CD4-positive, alpha-beta T cell (primary cell): ENCODE measurements around the gene OVOL3. TPM values are rescaled to one million over a fixed set of nuclear protein-coding genes. Genes with fewer than 3 reads are reported as not detected.

Experiments
- ATAC-seq: fragments of 200-7000 bp; cut with Tn5 transposase; one replicate; pipeline ENCODE4 v1.10.0; 2022; ENCODE audit warnings: mild to moderate bottlenecking; ENCODE audit not compliant: poor library complexity
- CTCF ChIA-PET: fragments of 350-600 bp; sonication (Branson Sonifier 250); formaldehyde crosslinking; loops from one replicate; lab custom pipeline; 2021; ENCODE audit warnings: antibody characterized with exemption, inconsistent platforms; lab: Charles Lee
- POLR2A ChIA-PET: fragments of 350-600 bp; sonication (Branson Sonifier 250); formaldehyde crosslinking; loops from one replicate; lab custom pipeline; 2021; ENCODE audit warnings: antibody characterized with exemption, inconsistent platforms; lab: Charles Lee
- DNase-seq, 14 experiments: peaks; one replicate each; pipeline ENCODE4 v3.0.0-alpha.2; 2013 to 2020; ENCODE audit warnings: mixed read lengths in 2 of 14
- H3K27ac ChIP-seq, 2 donors: one replicate each; pipeline versions ENCODE4 v1.5.1 to v1.7.0; 2013; ENCODE audit warnings: low read length in 2 of 2, low read depth in 1 of 2, mild to moderate bottlenecking in 1 of 2
- H3K27me3 ChIP-seq, 2 experiments: 1 replicate in 1 of 2; 2 replicates in 1 of 2; pipeline versions ENCODE4 v1.6.1 to v1.7.0; 2013; ENCODE audit warnings: low read length in 2 of 2, control low read depth in 1 of 2, mild to moderate bottlenecking in 1 of 2, moderate library complexity in 1 of 2; ENCODE audit not compliant: insufficient read depth in 2 of 2, control insufficient read depth in 1 of 2
- H3K36me3 ChIP-seq: one replicate; pipeline ENCODE4 v1.6.1; 2013; ENCODE audit warnings: low read length, control low read depth; ENCODE audit not compliant: insufficient read depth
- H3K4me1 ChIP-seq: one replicate; pipeline ENCODE4 v1.6.1; 2013; ENCODE audit warnings: low read length, control low read depth; ENCODE audit not compliant: insufficient read depth
- H3K4me3 ChIP-seq: one replicate; pipeline ENCODE4 v1.5.1; 2013; ENCODE audit warnings: mild to moderate bottlenecking, low read length, moderate library complexity
- H3K9me3 ChIP-seq, 2 experiments: 1 replicate in 1 of 2; 2 replicates in 1 of 2; pipeline versions ENCODE4 v1.6.1 to v1.7.0; 2013; ENCODE audit warnings: low read length in 2 of 2, mild to moderate bottlenecking in 2 of 2, control low read depth in 1 of 2, moderate library complexity in 1 of 2; ENCODE audit not compliant: control insufficient read depth in 1 of 2, insufficient read depth in 1 of 2
- H3K27ac Mint-ChIP-seq: one replicate; pipeline ENCODE4 v1.8.0; 2020; ENCODE audit warnings: mixed read lengths
- H3K27me3 Mint-ChIP-seq: one replicate; pipeline ENCODE4 v1.8.0; 2021; ENCODE audit warnings: mixed read lengths
- H3K36me3 Mint-ChIP-seq: one replicate; pipeline ENCODE4 v1.8.0; 2021; ENCODE audit warnings: low read depth, mixed read lengths
- H3K4me1 Mint-ChIP-seq: one replicate; pipeline ENCODE4 v1.8.0; 2021; ENCODE audit warnings: low read depth, mixed read lengths
- H3K4me3 Mint-ChIP-seq: one replicate; pipeline ENCODE4 v1.8.0; 2020; ENCODE audit warnings: mild to moderate bottlenecking, mixed read lengths
- H3K9me3 Mint-ChIP-seq: one replicate; pipeline ENCODE4 v1.8.0; 2020; ENCODE audit warnings: mixed read lengths
- intact Hi-C, 2 experiments: fragments of 100-400 bp; cut with DNase I in 1 of 2; cut with micrococcal nuclease in 1 of 2; formaldehyde crosslinking; loops; one replicate each; pipeline versions ENCODE4 v1.15.1 to v1.9.0; 2023 to 2025; cut with DNase I, micrococcal nuclease
- total RNA-seq, 174 experiments: library from RNA in 2 of 174; stranded (reverse) in 2 of 174; gene quantifications; one replicate each; pipeline ENCODE4 v1.2.3 and lab custom pipeline; 2021 to 2026
- TF ChIP-seq, protein P1 (sequence below): fragments of 200-600 bp; IDR thresholded peaks from one replicate; pipeline ENCODE4 v1.8.0; 2022; ENCODE audit warnings: antibody characterized with exemption, mild to moderate bottlenecking

Gene OVOL3
- total RNA-seq, 2 experiments from 2014 or later = not detected

DNA sequence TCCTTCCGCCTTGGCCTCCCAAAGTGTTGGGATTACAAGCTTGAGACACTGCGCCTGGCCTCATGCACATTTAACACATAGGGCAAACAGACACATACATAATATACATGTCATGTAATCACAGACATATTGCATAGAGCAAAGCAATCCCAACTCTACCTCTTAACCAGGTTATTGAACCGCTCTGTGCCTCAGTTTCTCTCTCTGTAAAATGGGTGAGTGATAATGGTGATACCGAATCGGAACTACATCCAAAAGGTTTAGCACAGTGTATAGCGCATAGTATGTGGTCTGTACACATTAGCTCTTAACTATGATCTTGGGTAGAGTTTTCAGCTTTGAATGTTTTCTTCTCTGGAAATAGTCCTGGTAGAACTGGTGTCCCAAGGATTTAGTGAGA is 33.7 kb downstream of the OVOL3 start:
- no peak for ATAC-seq
- POLR2A ChIA-PET = no interaction called here
- Mint-ChIP-seq H3K27me3 (no peaks in the 10 kb centered on the region), H3K4me3 (no peak overlapping the region), H3K4me1 (peaks cover 14% of the 10 kb centered on the region), H3K27ac (no peak overlapping the region), H3K9me3 (no peaks in the 10 kb centered on the region), H3K36me3 (peaks cover 84% of the 10 kb centered on the region)
- Histone ChIP-seq H3K27me3 (no peaks in the 10 kb centered on the region), H3K4me1 (peaks cover 13% of the 10 kb centered on the region), H3K36me3 (peaks cover 59% of the 10 kb centered on the region), H3K9me3 (no peaks in the 10 kb centered on the region), H3K4me3 (no peak overlapping the region), H3K27ac (no peak overlapping the region)
- no peak for DNase-seq
- TF ChIP-seq, protein P1, sequence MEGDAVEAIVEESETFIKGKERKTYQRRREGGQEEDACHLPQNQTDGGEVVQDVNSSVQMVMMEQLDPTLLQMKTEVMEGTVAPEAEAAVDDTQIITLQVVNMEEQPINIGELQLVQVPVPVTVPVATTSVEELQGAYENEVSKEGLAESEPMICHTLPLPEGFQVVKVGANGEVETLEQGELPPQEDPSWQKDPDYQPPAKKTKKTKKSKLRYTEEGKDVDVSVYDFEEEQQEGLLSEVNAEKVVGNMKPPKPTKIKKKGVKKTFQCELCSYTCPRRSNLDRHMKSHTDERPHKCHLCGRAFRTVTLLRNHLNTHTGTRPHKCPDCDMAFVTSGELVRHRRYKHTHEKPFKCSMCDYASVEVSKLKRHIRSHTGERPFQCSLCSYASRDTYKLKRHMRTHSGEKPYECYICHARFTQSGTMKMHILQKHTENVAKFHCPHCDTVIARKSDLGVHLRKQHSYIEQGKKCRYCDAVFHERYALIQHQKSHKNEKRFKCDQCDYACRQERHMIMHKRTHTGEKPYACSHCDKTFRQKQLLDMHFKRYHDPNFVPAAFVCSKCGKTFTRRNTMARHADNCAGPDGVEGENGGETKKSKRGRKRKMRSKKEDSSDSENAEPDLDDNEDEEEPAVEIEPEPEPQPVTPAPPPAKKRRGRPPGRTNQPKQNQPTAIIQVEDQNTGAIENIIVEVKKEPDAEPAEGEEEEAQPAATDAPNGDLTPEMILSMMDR = no peak
- intact Hi-C loops = loop anchor here in 1 of 2 experiments (5.0 kb wide), 1 partner anchor 68 kb away; the partner anchor contains the start of gene ZNF565
- CTCF ChIA-PET = no interaction called here

DNA sequence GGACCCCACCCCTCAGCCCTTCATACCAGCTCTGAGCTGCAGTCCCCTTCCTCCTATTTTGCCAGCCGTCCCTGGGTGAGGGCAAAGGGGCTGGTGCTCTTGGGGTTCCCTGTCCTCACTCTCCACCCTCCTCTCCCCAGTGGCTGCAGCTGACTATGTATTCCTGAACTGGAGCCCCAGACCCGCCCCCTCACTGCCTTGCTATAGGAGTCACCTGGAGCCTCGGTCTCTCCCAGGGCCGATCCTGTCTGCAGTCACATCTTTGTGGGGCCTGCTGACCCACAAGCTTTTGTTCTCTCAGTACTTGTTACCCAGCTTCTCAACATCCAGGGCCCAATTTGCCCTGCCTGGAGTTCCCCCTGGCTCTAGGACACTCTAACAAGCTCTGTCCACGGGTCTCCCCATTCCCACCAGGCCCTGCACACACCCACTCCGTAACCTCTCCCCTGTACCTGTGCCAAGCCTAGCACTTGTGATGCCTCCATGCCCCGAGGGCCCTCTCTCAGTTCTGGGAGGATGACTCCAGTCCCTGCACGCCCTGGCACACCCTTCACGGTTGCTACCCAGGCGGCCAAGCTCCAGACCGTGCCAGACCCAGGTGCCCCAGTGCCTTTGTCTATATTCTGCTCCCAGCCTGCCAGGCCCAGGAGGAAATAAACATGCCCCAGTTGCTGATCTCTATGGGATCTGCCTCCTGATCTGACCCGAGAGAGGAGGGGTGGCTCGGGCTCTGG is 38.9 kb downstream of the OVOL3 start:
- no peaks in the 10 kb centered on the region for H3K9me3 ChIP-seq
- no peaks in the 10 kb centered on the region for H3K9me3 Mint-ChIP-seq
- no peaks in the 10 kb centered on the region for H3K27me3 Mint-ChIP-seq
- H3K27ac Mint-ChIP-seq = no peak overlapping the region
- H3K4me3 ChIP-seq = no peak overlapping the region
- TF ChIP-seq, protein P1 = no peak
- POLR2A ChIA-PET = interaction anchor here (1.5 kb wide), 1 partner anchor 10 kb away, joined by 3 read pairs; the partner anchor contains the start of gene CAPNS1
- H3K36me3 ChIP-seq = peaks cover 53% of the 10 kb centered on the region
- no peak for DNase-seq
- ATAC-seq = no peak
- H3K36me3 Mint-ChIP-seq = peaks cover 61% of the 10 kb centered on the region
- H3K4me1 ChIP-seq = no peaks in the 10 kb centered on the region
- intact Hi-C loops = no loop called here
- H3K27ac ChIP-seq = no peak overlapping the region
- no peaks in the 10 kb centered on the region for H3K27me3 ChIP-seq
- H3K4me3 Mint-ChIP-seq = no peak overlapping the region
- H3K4me1 Mint-ChIP-seq = no peaks in the 10 kb centered on the region
- CTCF ChIA-PET = no interaction called here

DNA sequence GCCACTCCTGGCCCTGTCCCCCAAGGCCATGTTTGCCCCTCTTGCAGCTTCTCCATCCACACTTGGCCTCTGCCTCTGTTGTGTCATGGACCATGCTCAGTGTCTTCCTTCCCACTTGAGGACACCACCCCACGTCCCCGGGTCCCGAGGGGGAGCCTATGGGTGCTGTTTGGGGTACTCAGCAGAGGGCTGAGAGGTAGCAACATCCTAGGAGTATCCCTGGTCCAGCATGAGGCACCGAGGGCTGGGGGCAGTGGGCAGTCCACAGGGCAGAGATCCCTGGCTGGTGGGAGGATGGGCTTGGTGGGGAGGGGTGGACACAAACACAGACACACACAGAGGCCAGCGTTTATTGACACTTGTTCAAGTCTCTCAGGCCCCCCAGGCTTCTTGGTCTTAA is 39.6 kb downstream of the OVOL3 start:
- intact Hi-C loops = no loop called here
- peaks cover 51% of the 10 kb centered on the region for H3K36me3 ChIP-seq
- POLR2A ChIA-PET = interaction anchor here (1.5 kb wide), 2 partner anchors 11 to 23 kb away, joined by 3 read pairs; partner anchors contain the start of gene CAPNS1
- TF ChIP-seq, protein P1 = no peak
- Mint-ChIP-seq H3K4me1 (no peaks in the 10 kb centered on the region), H3K9me3 (no peaks in the 10 kb centered on the region), H3K36me3 (peaks cover 54% of the 10 kb centered on the region), H3K27ac (no peak overlapping the region), H3K27me3 (no peaks in the 10 kb centered on the region), H3K4me3 (no peak overlapping the region)
- CTCF ChIA-PET = no interaction called here
- H3K27me3 ChIP-seq = no peaks in the 10 kb centered on the region
- no peak overlapping the region for H3K4me3 ChIP-seq
- no peak for DNase-seq
- no peaks in the 10 kb centered on the region for H3K4me1 ChIP-seq
- H3K27ac ChIP-seq = no peak overlapping the region
- H3K9me3 ChIP-seq = no peaks in the 10 kb centered on the region
- no peak for ATAC-seq
